Fibroblast of lung (primary cell): ENCODE measurements around the gene PLS3.

Experiments used
- EZH2 ChIP-seq: IDR thresholded peaks from 2 replicates; pipeline ENCODE4 v1.5.1; 2012; ENCODE audit warnings: low read length, control low read depth, mild to moderate bottlenecking; ENCODE audit errors: missing control alignments
- TF ChIP-seq, protein P1 (sequence below), 2 donors: IDR thresholded peaks in 1 of 2; conservative IDR thresholded peaks in 1 of 2; 1 replicate in 1 of 2; 2 replicates in 1 of 2; pipeline ENCODE4 v1.5.1; 2011 to 2012; ENCODE audit warnings: low read length in 2 of 2, control low read depth in 1 of 2, inconsistent platforms in 1 of 2, low read depth in 1 of 2, mild to moderate bottlenecking in 1 of 2

DNA sequence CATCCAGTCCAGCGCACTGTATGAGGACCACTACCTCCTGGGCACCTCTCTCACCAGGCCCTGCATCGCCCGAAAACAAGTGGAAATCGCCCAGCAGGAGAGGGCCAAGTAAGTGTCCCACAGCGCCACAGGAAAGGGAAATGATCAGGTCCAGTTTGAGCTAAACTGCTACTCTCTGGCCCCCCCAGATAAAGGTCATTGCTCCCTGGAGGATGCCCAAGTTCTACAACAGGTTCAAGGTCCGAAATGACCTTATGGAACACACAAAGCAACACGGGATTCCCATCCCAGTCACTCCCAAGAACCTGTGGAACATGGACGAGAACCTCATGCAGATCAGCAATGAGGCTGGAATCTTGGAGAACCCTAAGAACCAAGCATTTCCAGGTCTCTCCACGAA, 104.1 kb downstream of the PLS3 start:
- TF ChIP-seq, protein P1, sequence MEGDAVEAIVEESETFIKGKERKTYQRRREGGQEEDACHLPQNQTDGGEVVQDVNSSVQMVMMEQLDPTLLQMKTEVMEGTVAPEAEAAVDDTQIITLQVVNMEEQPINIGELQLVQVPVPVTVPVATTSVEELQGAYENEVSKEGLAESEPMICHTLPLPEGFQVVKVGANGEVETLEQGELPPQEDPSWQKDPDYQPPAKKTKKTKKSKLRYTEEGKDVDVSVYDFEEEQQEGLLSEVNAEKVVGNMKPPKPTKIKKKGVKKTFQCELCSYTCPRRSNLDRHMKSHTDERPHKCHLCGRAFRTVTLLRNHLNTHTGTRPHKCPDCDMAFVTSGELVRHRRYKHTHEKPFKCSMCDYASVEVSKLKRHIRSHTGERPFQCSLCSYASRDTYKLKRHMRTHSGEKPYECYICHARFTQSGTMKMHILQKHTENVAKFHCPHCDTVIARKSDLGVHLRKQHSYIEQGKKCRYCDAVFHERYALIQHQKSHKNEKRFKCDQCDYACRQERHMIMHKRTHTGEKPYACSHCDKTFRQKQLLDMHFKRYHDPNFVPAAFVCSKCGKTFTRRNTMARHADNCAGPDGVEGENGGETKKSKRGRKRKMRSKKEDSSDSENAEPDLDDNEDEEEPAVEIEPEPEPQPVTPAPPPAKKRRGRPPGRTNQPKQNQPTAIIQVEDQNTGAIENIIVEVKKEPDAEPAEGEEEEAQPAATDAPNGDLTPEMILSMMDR (conservative IDR thresholded peaks at IDR 0.05 in 1 of 2, IDR thresholded peaks at IDR 0.05 in 1 of 2; ENCODE audit: low read depth in 1 of 2, low read length in 2 of 2) = no peak
- no peak for TF ChIP-seq EZH2
